Transverse colon (tissue), 4 donors: ENCODE measurements around the gene ARMC8. TPM values are rescaled to one million over a fixed set of nuclear protein-coding genes. Genes with fewer than 3 reads are reported as not detected.

Experiments
- DNase-seq: peaks from one replicate; pipeline ENCODE4 v3.0.0-alpha.2; 2019
- H3K27ac ChIP-seq, 4 donors: fragments of 200-600 bp; sonication (generic); 2 replicates each; pipeline ENCODE4 v1.5.1; 2016 to 2018; ENCODE audit warnings: inconsistent platforms in 4 of 4
- H3K27me3 ChIP-seq: fragments of 200-600 bp; sonication (generic); 2 replicates; pipeline ENCODE4 v1.5.1; 2017; ENCODE audit warnings: inconsistent platforms
- H3K36me3 ChIP-seq, 4 donors: fragments of 200-600 bp; sonication (generic); 2 replicates each; pipeline ENCODE4 v1.5.1; 2017 to 2019; ENCODE audit warnings: inconsistent platforms in 4 of 4
- H3K4me1 ChIP-seq, 4 donors: fragments of 200-600 bp; sonication (generic); 2 replicates each; pipeline ENCODE4 v1.5.1; 2017 to 2020; ENCODE audit warnings: inconsistent platforms in 4 of 4
- H3K4me3 ChIP-seq, 4 donors: fragments of 200-600 bp; sonication (generic); 1 replicate in 1 of 4; 2 replicates in 3 of 4; pipeline versions ENCODE4 v1.5.1 to v1.6.1; 2017 to 2019; ENCODE audit warnings: inconsistent platforms in 4 of 4
- H3K9me3 ChIP-seq, 2 donors: fragments of 200-600 bp; sonication (generic); 2 replicates each; pipeline ENCODE4 v1.5.1; 2017 to 2019; ENCODE audit warnings: inconsistent platforms in 2 of 2
- EP300 ChIP-seq: sonication (generic); formaldehyde crosslinking; IDR thresholded peaks from one replicate; pipeline ENCODE4 v1.6.1; 2017; ENCODE audit warnings: antibody characterized with exemption, low read depth
- POLR2A ChIP-seq: fragments of 450-650 bp; IDR thresholded peaks from one replicate; pipeline ENCODE4 v1.6.1; 2016; ENCODE audit warnings: antibody characterized with exemption, mild to moderate bottlenecking, moderate library complexity
- POLR2AphosphoS5 ChIP-seq, 3 donors: sonication (generic); formaldehyde crosslinking; IDR thresholded peaks; one replicate each; pipeline ENCODE4 v1.6.1; 2016; ENCODE audit warnings: antibody characterized with exemption in 3 of 3
- WGBS, 2 donors: methylation state at CpG; one replicate each; pipeline ENCODE4 v1.1.5; 2018; ENCODE audit warnings: low coverage in 1 of 2; 5-methylcytosine and 5-hydroxymethylcytosine counted together
- in situ Hi-C, 4 donors: fragments of 200-750 bp; cut with MboI; loops; one replicate each; pipeline versions ENCODE4 v1.15.0 to v1.15.1; 2017; ENCODE audit warnings: low sequenced_read_pairs in 3 of 4, low pct_ligation_motif_present in 1 of 4, low pct_unique_long_range_greater_than_20kb in 1 of 4
- intact Hi-C: fragments of 100-400 bp; cut with DNase I; formaldehyde crosslinking; loops from one replicate; pipeline ENCODE4 v1.15.1; 2023; ENCODE audit warnings: low total_unique reads
- total RNA-seq, 4 donors: library from RNA; depleted of rRNA; stranded (reverse); fragments of >200 nt; gene quantifications; one replicate each; pipeline ENCODE4 v1.1.0, GENCODE V29; 2016
- TF ChIP-seq, protein P1 (sequence below), 5 experiments: fragments of 200-600 bp in 3 of 5; fragments of 450-650 bp in 2 of 5; sonication (generic) in 3 of 5; IDR thresholded peaks; 1 replicate in 2 of 5; 2 replicates in 3 of 5; pipeline ENCODE4 v1.5.1; 2016 to 2017; ENCODE audit warnings: antibody characterized with exemption in 5 of 5, inconsistent platforms in 3 of 5, mild to moderate bottlenecking in 2 of 5, moderate library complexity in 1 of 5

ARMC8 gene
- total RNA-seq, 4 donors from 2014 or later: 48.1 to 63.8 (median 60.3) TPM

- no peak for DNase-seq
- in situ Hi-C loops: no loop called here
Measured at GRCh38 chr3:138219255-138219654, 32.2 kb downstream of the ARMC8 start.

GRCh38 chr3:138220242-138220641 lies 33.1 kb downstream of the ARMC8 start:
- no peak for TF ChIP-seq EP300
- TF ChIP-seq, protein P1, sequence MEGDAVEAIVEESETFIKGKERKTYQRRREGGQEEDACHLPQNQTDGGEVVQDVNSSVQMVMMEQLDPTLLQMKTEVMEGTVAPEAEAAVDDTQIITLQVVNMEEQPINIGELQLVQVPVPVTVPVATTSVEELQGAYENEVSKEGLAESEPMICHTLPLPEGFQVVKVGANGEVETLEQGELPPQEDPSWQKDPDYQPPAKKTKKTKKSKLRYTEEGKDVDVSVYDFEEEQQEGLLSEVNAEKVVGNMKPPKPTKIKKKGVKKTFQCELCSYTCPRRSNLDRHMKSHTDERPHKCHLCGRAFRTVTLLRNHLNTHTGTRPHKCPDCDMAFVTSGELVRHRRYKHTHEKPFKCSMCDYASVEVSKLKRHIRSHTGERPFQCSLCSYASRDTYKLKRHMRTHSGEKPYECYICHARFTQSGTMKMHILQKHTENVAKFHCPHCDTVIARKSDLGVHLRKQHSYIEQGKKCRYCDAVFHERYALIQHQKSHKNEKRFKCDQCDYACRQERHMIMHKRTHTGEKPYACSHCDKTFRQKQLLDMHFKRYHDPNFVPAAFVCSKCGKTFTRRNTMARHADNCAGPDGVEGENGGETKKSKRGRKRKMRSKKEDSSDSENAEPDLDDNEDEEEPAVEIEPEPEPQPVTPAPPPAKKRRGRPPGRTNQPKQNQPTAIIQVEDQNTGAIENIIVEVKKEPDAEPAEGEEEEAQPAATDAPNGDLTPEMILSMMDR (IDR thresholded peaks at IDR 0.05): no peak
- no peak for TF ChIP-seq POLR2AphosphoS5 (IDR thresholded peaks at IDR 0.05)
- TF ChIP-seq POLR2A: no peak
- H3K36me3 ChIP-seq: peaks cover 0 to 24% (median 8%) of the 10 kb centered on the region in 4 donors
- in situ Hi-C loops (no loop called here), intact Hi-C loops (no loop called here)
- H3K9me3 ChIP-seq: no peaks in the 10 kb centered on the region
- no peak overlapping the region for H3K27ac ChIP-seq
- WGBS, 2 donors: 98 to 100% methylated on average over 1 of the region's 1 CpG
- no peaks in the 10 kb centered on the region for H3K27me3 ChIP-seq
- no peak for DNase-seq
- H3K4me3 ChIP-seq: no peak overlapping the region
- peaks cover 0 to 9% (median 3%) of the 10 kb centered on the region in 4 donors for H3K4me1 ChIP-seq

More at GRCh38 chr3:138219255-138219654, 32.2 kb downstream of the ARMC8 start:
- WGBS, 2 donors: 72% methylated on average over 1 of the region's 1 CpG; no CpG with 5 or more reads in 1 of the 2 donors
- Histone ChIP-seq H3K9me3 (no peaks in the 10 kb centered on the region), H3K36me3 (peaks cover 0 to 19% (median 2%) of the 10 kb centered on the region in 4 donors), H3K4me1 (peaks cover 0 to 9% (median 3%) of the 10 kb centered on the region in 4 donors), H3K27me3 (no peaks in the 10 kb centered on the region), H3K4me3 (no peak overlapping the region), H3K27ac (no peak overlapping the region)
- TF ChIP-seq POLR2A: no peak
- TF ChIP-seq EP300: no peak
- no peak for TF ChIP-seq POLR2AphosphoS5 (IDR thresholded peaks at IDR 0.05)
- TF ChIP-seq, protein P1 (IDR thresholded peaks at IDR 0.05): no peak
- intact Hi-C loops: no loop called here

DNA sequence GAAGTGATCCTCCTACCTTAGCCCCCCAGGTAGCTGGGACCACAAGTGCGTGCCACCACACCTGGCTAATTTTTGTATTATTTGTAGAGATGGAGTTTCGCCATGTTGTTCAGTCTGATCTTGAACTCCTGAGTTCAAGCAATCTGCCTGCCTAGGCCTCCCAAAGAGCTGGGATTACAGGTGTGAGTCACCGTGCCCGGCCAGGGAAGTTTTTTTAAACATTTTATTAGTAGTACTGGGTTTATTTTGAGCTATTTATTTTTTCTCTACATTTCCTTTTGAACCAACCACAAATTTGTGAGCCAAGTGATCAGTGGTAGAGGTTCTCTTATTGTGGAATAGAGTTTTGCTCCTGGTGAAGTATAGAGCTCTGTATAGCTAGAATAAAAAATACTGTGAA lies 33.7 kb downstream of the ARMC8 start:
- Histone ChIP-seq H3K36me3 (peaks cover 0 to 26% (median 9%) of the 10 kb centered on the region in 4 donors), H3K4me1 (peaks cover 0 to 9% (median 3%) of the 10 kb centered on the region in 4 donors), H3K27ac (no peak overlapping the region), H3K9me3 (no peaks in the 10 kb centered on the region), H3K27me3 (no peaks in the 10 kb centered on the region), H3K4me3 (no peak overlapping the region)
- TF ChIP-seq POLR2AphosphoS5 (IDR thresholded peaks at IDR 0.05) (no peak), POLR2A (no peak), EP300 (no peak)
- TF ChIP-seq, protein P1 (IDR thresholded peaks at IDR 0.05): no peak
- in situ Hi-C loops (no loop called here), intact Hi-C loops (no loop called here)
- no peak for DNase-seq
- WGBS, 2 donors: 80 to 93% methylated on average over 1 to 4 of the region's 4 CpGs

DNA sequence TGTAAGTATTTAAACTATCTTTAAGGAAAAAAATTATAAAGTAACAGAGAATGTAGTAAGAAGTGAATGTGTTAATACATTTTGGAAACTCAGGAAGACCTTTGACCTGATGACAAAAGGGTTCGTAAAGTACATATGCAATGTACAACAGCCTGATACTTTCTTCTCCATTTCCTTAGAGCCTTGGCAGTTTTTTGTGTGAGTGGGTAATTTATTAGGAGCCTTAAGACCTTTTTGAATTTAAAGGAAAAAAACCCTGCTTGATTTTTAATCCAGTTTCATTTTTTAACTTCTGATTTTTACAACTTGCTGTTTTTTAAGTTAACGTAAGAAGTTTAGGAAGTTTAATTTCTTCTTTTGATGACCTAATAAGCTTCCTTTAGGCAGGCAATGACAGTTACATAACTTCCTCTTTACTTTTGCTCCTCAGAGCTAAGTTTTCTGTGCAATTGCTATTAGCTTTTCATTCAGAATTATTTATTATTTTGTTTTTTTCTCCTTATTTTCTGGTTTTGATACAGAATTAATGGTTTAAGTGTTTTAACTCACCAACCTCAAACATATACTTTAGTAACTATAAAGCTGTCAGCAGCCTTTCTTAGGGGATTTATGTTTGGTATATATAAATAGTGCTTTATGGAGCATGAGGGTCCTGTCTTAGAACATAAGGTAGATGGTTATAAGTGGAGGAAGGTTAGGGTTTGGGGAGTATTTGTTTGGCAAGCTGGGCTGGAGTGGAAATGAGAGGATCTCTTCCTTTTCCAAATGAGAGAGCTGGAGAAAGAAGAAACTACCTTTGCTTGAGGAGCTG lies 35.2 kb downstream of the ARMC8 start:
- Histone ChIP-seq H3K27ac (no peak overlapping the region), H3K4me1 (peaks cover 0 to 9% (median 3%) of the 10 kb centered on the region in 4 donors), H3K36me3 (peaks cover 0 to 35% (median 14%) of the 10 kb centered on the region in 4 donors), H3K27me3 (no peaks in the 10 kb centered on the region), H3K9me3 (no peaks in the 10 kb centered on the region), H3K4me3 (no peak overlapping the region)
- in situ Hi-C loops: no loop called here
- TF ChIP-seq, protein P1 (IDR thresholded peaks at IDR 0.05): no peak
- no peak for TF ChIP-seq POLR2A
- TF ChIP-seq EP300: no peak
- TF ChIP-seq POLR2AphosphoS5 (IDR thresholded peaks at IDR 0.05): no peak
- intact Hi-C loops: no loop called here
- no peak for DNase-seq
- 43 to 58% methylated on average over 2 of the region's 2 CpGs for WGBS, 2 donors
